HL-60 (cell line): Measurements from ENCODE around the gene MYL7.

Experiments
- GABPA ChIP-seq: IDR thresholded peaks from 2 replicates; pipeline ENCODE4 v1.6.1; 2012; ENCODE audit warnings: low read depth
- TF ChIP-seq, protein P1 (sequence below): IDR thresholded peaks from one replicate; pipeline ENCODE4 v1.5.1; 2011; ENCODE audit warnings: low read length, control low read depth, inconsistent platforms; ENCODE audit not compliant: insufficient read depth

GRCh38 chr7:44108768-44109750 lies 32.1 kb downstream of the MYL7 start:
- TF ChIP-seq, protein P1, sequence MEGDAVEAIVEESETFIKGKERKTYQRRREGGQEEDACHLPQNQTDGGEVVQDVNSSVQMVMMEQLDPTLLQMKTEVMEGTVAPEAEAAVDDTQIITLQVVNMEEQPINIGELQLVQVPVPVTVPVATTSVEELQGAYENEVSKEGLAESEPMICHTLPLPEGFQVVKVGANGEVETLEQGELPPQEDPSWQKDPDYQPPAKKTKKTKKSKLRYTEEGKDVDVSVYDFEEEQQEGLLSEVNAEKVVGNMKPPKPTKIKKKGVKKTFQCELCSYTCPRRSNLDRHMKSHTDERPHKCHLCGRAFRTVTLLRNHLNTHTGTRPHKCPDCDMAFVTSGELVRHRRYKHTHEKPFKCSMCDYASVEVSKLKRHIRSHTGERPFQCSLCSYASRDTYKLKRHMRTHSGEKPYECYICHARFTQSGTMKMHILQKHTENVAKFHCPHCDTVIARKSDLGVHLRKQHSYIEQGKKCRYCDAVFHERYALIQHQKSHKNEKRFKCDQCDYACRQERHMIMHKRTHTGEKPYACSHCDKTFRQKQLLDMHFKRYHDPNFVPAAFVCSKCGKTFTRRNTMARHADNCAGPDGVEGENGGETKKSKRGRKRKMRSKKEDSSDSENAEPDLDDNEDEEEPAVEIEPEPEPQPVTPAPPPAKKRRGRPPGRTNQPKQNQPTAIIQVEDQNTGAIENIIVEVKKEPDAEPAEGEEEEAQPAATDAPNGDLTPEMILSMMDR = no peak
- TF ChIP-seq GABPA = no peak
